ENCODE results near the gene WDR1. TPM values are rescaled to one million over a fixed set of nuclear protein-coding genes. Genes with fewer than 3 reads are reported as not detected.

WDR1 gene
- total RNA-seq, 1 experiment from 2014 or later: 407 TPM

DNA sequence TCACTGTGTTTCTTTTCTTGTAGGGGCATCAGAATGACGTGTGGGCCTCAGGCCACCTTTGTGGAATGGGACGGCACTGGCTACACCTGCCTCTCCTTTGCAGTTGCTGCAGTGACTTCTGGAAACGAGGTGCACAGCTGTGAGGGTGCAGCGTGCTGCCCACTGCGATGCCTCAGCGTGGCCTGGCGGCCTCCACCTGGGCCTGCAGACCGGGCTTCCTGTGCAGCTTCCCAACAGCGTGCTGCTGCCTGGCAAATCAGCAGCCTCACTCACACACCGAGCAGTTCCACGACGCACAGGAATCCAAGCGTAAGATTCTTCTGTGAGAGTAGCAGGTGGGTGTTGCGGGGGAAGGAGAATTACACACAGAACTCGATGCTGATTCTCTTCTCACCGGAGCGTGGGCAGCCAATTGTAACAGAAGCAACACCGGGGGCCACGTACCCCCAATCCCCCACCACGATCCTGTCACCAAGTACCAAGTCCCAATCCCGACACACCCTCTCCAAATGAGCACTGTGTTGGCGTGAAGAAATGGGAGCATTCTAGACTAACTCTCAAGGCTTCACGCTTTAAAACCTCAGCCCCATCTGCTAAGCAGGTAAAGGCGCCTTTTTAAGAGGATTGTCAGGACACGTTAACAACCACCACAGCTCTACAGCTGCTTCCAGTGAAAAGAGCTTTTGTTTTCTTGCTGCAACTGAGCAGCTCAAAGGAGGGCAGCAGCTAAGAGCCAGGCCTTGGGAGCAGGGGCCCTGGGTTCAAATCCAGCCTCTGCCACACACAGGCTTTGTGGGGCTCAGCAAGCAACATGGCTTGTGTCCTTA, 16.9 kb downstream of the WDR1 start:
- DNase-seq (ENCODE audit: low read depth): no peak

DNA sequence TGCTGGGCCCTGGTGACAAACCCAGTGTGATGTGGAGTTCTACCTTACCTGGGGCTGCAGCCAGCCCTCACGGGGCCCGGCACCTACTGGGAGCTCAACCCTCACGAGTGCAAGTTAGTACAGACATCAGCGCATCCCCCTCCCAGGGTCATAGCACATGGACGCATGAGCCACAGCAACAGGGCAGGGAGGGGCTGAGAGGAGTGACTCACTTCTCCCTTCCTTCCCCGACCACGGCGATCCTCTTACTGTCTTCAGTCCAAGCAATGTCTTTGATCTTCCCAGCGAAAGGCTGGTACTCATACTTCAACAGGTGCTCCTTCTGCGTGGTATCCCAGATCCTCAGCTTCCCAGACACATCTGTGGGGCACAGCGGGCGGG, 17.8 kb downstream of the WDR1 start:
- DNase-seq (ENCODE audit: low read depth): peak; percentile 82

GRCh38 chr4:10097906-10098779, 18.5 kb downstream of the WDR1 start:
- DNase-seq (ENCODE audit: low read depth): peak; percentile 58

DNA sequence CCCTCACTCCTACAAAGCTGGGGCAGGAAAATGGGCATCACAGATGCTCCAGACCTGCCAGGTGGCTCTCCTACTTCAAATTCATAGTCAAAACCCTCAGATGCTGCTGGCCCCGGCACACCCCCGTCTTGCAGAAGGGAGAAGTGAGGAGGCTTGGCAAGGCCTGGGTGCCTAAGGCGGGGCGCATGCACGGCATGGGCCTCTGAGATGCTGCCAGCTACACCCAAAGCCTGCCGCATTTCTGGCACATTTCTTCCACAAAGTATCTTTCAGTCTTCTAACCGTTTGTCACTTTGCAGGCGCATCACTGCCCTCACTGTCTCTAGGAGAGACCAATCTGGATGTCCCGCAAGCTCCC, 19.6 kb downstream of the WDR1 start:
- DNase-seq (ENCODE audit: low read depth): no peak

- DNase-seq (ENCODE audit: low read depth): peak; percentile 95
Observed at GRCh38 chr4:10096201-10096977, 20.2 kb downstream of the WDR1 start.

DNA sequence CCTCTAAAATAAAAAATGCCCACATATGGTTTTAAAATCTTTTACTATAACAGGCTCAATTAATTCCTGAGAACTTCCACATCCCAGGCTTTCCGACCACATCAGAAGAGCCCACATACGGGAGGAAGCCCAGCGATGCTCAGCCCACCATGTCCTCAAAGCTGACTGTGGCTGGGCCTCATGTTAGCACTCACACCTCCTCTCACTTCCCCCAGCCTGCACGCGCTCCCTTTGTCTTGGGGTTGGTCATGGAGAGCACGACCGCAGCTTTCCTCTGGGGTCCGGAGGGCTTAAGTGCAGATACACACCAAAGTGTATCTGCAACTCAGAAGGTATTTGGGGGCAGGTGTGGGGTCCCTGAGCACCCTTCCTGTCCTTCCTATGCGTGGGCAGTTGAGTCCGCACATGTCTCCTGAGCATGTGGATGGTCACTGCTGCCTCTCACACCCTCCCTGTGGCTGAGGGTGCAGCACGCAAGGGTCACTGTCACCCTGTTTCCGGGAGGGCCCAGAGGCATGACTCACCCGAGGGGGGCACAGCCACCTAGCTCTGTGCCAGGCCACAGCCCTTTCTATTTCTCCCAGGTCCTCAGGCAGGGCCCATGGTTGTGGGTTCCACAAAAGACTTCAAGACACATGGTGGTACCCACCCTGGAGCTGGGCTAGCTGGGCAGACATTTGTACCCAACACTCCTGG, 21.2 kb downstream of the WDR1 start:
- peak; percentile 54 for DNase-seq (ENCODE audit: low read depth)

DNA sequence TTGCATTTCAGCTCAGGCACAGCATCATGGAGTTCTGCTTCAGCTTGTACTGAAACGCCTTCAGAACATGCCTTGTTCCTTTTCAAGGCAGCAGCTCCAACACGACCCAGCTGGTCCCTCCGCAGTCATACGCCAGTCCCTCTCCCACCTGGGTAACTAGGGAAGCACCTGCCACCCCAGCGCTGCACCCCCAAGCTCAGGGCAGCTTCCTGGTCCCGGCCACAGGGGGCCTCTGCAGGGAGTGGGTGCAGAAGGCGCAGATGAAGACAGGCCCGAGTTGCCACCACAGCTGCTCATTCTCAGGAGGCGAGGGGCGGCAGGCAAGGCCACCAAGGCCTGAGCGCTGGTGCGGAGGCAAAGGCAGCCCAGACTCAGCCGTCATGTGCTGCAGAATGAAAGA, 21.8 kb downstream of the WDR1 start:
- DNase-seq (ENCODE audit: low read depth): no peak

- DNase-seq (ENCODE audit: low read depth): no peak
Observed at GRCh38 chr4:10093801-10094552, 22.6 kb downstream of the WDR1 start.

GRCh38 chr4:10093271-10093621, 23.4 kb downstream of the WDR1 start:
- no peak for DNase-seq (ENCODE audit: low read depth)

DNA sequence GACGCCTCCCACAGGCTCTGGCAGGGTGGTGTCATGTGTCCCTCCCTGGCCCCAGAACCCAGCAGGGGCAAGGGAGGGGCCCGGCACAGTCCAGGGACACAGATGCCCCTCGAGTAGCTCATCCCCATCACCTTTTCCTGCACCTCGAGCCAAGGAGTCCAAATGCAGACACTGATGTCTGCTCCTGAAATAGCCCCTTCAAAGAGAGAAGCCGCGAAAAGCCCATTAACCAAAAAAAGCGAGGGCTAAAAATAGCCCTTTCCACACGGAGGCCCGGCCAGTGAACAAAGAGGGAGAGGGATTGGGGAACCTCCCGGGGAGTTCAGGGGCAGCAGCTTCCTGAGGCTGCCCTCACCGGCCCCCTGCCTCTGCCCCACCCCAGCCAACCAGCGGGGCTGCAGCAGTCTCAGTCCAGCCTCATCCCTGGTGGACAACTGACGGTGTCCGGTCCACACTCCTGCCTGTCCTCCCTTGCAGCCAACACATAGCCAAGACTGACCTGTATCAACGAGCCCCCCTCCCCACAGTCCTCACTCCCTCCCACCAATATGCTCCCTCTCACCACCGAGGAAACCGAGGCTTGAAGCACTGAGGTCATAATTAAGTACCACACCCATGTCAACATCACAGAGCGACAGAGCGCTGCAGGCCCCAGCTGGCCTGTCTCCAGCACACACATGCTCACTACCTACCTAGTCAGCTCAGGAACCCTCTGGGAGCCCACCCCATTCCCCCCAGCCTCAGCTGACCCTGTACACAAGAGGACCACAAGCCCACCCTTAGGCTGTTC, 23.9 kb downstream of the WDR1 start:
- no peak for DNase-seq (ENCODE audit: low read depth)

GRCh38 chr4:10091531-10092181, 24.9 kb downstream of the WDR1 start:
- no peak for DNase-seq (ENCODE audit: low read depth)

- no peak for DNase-seq (ENCODE audit: low read depth)
Observed at GRCh38 chr4:10090467-10091250, 25.9 kb downstream of the WDR1 start.

DNA sequence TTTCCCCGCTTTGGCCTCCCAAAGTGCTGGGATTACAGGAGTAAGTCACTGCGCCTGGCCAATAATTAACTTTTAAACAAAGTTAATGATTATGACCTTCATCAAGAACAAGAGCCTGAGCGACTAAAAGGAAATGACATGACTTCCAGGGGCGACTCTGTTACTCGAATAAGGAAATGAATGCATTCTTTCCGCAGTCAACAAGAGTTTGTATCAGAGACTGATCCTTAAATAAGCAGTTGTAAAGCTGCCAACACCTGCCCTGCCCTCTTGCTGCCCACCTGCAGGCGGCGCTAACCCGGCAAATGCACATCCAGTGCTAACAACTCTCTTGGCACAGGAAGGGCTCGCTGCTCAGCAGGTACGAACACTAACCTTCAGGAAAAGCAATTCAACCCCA, 27.3 kb downstream of the WDR1 start:
- DNase-seq (ENCODE audit: low read depth): no peak

DNA sequence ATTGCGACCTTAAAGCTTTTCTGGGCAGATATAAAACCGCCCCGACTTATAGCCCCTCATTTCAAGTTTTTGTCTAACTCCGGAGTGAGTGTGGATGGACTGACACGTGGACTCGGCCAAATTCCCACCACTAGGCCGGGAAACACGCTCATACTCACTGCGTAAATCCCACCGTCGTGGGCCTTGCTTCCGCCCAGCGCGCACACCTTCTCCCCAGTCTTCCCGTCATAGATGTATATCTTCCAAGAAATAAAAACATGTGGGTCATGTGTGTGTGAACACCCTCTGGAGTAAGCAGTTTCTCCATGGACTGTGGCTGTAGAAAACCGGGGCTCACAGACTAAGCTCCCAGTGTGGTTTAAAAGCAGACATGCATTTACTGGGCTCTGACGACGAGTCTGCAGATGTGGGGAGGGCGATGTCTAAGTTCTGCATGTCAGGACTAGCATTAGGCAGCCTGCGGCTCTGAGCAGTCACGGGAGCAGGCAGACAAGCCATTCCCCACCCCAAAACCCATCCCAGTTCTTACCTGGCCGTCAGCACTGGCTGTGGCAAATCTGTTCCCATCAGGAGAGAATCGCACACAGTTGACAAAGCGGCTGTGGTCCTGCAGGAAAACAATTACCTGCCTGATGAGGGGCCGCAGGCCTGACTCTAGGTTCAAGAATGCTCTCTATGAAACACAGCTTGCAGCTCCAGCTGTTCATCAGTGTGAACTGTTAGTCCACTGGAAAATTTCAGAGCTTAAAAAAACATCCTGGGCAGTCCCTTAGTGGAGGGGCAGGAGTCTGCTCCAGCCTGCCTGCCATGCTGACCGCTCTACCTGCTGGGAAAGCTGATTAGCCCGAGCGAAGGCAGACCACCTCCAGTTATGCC, 28.2 kb downstream of the WDR1 start:
- no peak for DNase-seq (ENCODE audit: low read depth)

DNA sequence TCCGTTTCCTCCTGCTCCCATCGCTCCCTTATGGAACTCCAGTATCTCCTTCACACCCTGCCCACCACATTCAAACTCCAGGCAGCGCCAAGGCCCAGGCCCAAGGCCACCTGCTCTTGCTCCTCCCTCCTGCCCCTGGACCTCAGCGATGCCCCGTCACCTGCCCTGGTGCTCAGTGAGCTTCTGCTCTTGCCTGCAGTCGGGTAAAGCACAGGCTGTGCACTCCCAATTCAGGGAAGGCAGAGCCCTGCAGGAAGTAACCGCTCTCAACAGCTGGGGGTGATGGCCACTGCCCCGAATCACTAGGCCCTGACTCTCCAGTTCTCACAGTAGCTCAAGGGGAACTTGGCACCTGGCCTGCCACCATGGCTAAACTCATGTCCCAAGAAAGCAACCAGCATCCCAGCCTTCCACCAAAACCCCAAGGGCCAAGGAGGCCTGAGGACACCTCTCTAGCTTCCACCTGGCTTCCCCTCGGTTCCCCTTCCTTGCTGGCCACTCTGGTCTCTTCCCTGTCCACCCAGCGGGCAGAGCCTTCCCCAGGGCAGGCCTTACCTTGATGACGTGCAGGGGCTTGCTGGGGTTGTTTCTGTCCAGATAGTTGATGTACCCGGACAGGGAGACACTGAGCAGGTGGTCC, 29.3 kb downstream of the WDR1 start:
- DNase-seq (ENCODE audit: low read depth): no peak

GRCh38 chr4:10086506-10087120, 30.0 kb downstream of the WDR1 start:
- DNase-seq (ENCODE audit: low read depth): no peak
